HG03469 (cell line): ENCODE data around the gene ICE2.
"Not testable (repeated sequence)": the region's sequence is repeated elsewhere in the genome, so short reads cannot be mapped to it uniquely, and the experiment has no call there.

Source experiments
- ATAC-seq: cut with Tn5 transposase; IDR thresholded peaks from one replicate; pipeline ENCODE4 v1.9.1; 2021; ENCODE audit warnings: mild to moderate bottlenecking, moderate library complexity, moderate number of reproducible peaks; ENCODE audit not compliant: unreplicated experiment

The ICE2 gene

GRCh38 chr15:60448668-60449360 lies 30.1 kb downstream of the ICE2 start:
- ATAC-seq: no peak

GRCh38 chr15:60444289-60444912 lies 34.5 kb downstream of the ICE2 start:
- no peak for ATAC-seq

- no peak for ATAC-seq
These were observed 36.2 kb downstream of the ICE2 start for GRCh38 chr15:60442763-60443162.

GRCh38 chr15:60442031-60442650 lies 36.8 kb downstream of the ICE2 start:
- ATAC-seq: no peak

GRCh38 chr15:60441331-60441730 lies 37.6 kb downstream of the ICE2 start:
- ATAC-seq: no peak

GRCh38 chr15:60438646-60439045 lies 40.3 kb downstream of the ICE2 start:
- ATAC-seq: no peak

GRCh38 chr15:60428935-60429334 lies 50.0 kb downstream of the ICE2 start:
- ATAC-seq: no peak

- ATAC-seq: no peak
These were observed 52.0 kb downstream of the ICE2 start for GRCh38 chr15:60426870-60427508.

- no peak for ATAC-seq
These were observed 53.5 kb downstream of the ICE2 start for GRCh38 chr15:60425461-60425860.

GRCh38 chr15:60424006-60424405 lies 54.9 kb downstream of the ICE2 start:
- ATAC-seq: no peak

- no peak for ATAC-seq
These were observed 55.4 kb downstream of the ICE2 start for GRCh38 chr15:60423537-60423936.

- no peak for ATAC-seq
These were observed 57.4 kb downstream of the ICE2 start for GRCh38 chr15:60421544-60421943.

- ATAC-seq: no peak
These were observed 58.7 kb downstream of the ICE2 start for GRCh38 chr15:60420203-60420716.

GRCh38 chr15:60419753-60420152 lies 59.2 kb downstream of the ICE2 start:
- ATAC-seq: no peak

- no peak for ATAC-seq
These were observed 60.8 kb downstream of the ICE2 start for GRCh38 chr15:60418096-60418495.

- ATAC-seq: no peak
These were observed 61.8 kb downstream of the ICE2 start for GRCh38 chr15:60417112-60417511.

- no peak for ATAC-seq
These were observed 62.5 kb downstream of the ICE2 start for GRCh38 chr15:60416484-60416883.

- no peak for ATAC-seq
These were observed 64.8 kb downstream of the ICE2 start for GRCh38 chr15:60414016-60414682.

- ATAC-seq: no peak
These were observed 65.6 kb downstream of the ICE2 start for GRCh38 chr15:60413231-60413824.

- ATAC-seq: not testable (repeated sequence)
These were observed 66.1 kb downstream of the ICE2 start for GRCh38 chr15:60412807-60413206.
